ENCODE data around the gene C11orf68.
A peak's percentile ranks its signal among the peaks of the same experiment; 100 is the strongest.

Gene C11orf68

DNA sequence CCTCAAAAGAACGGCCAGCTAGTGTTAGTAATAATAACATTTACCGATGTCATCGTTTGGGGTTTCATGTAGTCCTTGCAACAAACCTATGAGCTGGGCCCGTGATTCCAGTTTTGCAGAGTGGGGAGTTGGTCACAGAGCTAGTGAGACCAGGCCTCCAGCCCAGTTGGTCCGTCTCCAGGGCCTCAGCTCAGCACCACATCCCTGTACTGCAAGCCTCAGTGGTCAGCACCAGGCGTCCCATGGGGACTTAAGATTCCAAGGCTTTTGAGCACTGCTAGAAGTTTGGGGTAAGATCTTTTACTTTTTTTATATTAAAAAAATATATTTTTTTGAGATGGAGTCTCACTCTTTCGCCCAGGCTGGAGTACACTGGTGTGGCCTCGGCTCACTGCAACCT lies 25.3 kb upstream of the C11orf68 start:
- DNase-seq, result no peak

DNA sequence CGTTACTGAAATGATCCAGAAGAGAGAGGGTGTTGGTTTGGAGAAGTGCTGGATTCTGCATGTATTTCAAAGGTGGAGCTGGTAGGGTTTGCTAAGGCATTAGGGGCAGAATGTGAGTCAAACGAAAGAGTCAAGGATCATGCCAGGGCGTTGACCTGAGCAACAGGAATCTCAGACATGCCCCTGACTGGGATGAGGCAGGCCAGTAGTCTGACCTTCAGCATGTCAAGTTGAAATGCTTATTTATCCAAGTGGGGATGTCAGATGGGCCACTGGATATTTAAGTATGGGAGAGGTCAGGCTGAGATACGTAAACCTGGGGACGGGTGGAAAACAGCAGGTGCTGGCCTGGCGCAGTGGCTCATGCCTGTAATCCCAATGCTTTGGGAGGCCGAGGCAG lies 23.7 kb upstream of the C11orf68 start:
- DNase-seq, result no peak

GRCh38 chr11:65941720-65942310 lies 23.0 kb upstream of the C11orf68 start:
- no peak for DNase-seq

GRCh38 chr11:65937766-65938165 lies 18.9 kb upstream of the C11orf68 start:
- DNase-seq, result no peak

DNA sequence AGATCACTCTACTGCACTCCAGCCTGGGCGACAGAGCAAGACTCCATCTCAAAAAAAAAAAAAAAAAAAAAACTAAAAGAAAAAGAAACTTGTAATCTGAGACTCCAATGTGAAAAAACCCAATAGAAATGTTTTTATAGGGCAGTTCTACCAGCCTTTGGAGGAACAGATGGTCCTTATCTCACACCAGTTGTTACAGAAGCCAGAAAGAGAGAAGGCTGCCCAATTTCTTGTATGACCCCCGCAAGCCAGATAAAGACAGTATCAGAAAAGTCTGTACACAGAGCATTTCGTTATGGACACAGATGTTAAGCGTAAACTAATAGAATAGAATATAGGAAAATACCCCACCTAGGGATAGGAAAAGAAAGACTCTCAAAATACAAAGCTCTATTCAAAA lies 15.2 kb upstream of the C11orf68 start:
- DNase-seq, result no peak

DNA sequence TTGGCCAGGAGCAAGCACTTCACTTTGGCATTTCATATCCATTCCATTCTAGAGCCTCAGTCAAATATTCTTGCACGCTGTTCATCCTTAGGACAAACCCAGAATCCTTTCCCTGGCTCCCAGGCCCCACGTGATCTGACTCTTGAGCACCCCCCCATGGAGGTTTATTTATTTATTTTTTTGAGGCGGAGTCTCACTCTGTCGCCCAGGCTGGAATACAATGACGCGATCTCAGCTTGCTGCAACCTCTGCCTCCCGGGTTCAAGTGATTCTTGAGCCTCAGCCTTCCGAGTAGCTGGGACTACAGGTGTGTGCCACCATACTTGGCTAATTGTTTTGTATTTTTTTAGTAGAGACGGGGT lies 13.7 kb upstream of the C11orf68 start:
- DNase-seq, result peak in 1 of 6 experiments; percentile 5

DNA sequence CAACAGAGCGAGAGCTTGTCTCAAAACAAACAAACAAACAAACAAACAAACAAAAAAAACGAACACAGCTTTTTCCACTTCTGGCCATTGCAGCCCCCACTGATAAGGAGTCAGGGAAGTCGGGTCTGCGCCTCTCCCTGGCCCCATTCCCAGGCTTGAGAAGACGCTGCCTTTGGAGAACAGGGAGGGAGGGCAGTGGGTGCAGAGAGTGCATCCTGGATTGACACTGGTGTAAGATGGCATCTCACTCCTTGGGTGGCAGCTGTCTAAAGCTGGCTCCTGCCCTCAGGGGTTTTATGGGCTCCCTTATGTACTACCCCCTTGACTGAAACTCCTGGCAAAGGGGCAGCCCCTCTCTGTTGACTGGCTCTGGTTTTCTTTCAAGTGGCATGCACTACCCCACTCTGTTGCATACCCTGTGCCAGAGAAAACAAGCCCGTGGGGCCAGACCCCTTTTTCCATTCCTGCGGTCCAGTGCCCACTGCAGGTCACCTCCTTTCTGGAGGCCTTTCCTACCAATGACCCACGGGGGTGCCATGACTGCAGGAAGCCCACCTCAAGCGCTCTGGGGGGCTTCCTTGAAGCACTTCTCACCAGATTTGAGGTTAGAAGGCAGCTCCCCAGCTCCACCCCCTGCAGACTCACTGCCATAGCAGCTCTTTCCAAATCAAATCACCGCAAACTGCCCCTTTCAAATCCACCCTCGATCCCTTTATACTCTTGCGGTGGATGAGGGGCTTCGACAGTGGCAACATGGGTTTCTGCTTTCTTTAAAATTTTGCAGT lies 13.1 kb upstream of the C11orf68 start:
- DNase-seq, result no peak

GRCh38 chr11:65928667-65929066 lies 9.8 kb upstream of the C11orf68 start:
- DNase-seq, result no peak

- DNase-seq, result peak; percentile 52 to 81 (median 76)
Measured at GRCh38 chr11:65927904-65928397, 9.1 kb upstream of the C11orf68 start.

DNA sequence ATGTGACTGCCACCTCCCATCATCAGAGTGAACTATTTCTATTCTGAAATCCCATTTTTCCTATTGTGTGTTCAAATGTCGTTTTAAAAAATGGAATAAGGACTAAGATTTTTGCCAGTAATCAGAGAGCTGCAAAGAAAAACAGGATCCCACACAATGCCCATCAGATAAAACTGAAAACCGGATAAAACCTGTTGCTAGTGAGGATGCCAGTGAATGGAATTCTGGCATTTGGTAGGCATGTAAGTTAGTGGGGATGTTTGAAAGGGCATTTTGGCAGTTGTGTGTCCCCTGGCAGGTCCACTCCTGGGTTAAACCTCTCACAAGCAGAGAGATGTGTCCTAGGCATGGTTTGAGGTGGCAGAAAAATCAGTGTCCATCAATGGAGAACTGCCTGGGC lies 6.5 kb upstream of the C11orf68 start:
- DNase-seq, result no peak

GRCh38 chr11:65922565-65922964 lies 3.7 kb upstream of the C11orf68 start:
- DNase-seq, result no peak

DNA sequence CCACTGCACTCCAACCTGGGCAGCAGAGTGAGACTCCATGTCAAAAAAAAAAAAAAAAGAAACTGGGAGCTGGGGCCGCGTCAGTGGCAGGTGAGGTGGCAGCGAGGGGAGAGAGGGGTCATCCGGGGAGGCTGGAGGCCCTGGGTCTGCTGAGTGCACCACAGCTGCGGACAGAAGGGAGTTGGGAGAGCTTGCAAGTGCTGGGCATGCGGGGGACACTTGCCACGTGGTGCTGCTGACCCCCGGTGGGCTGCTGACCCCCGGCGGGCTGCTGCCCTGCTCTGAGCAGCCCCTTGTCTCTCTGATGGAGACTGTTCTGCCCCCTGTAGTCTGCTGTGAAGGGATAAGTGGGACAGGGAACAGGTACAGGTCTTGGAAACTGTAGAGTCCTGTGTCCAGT lies 3.0 kb upstream of the C11orf68 start:
- no peak for DNase-seq

- DNase-seq, result no peak
Measured at GRCh38 chr11:65921033-65921555, 2.2 kb upstream of the C11orf68 start.

DNA sequence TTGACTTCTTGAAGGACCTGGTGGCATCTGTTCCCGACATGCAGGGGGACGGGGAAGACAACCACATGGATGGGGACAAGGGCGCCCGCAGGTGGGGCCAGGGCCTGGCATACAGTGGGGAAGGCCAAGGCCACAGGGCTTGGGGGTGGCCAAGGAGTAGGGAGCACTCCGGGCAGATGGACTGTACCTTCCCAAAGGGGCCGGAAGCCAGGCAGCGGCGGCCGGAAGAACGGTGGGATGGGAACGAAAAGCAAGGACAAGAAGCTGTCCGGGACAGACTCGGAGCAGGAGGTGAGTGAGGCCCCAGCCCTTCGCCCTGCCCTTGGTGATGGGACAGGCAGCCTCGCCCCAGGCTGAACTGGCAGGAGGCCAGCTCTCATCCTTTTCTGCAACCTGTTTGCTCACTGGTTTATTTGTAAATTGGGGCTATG lies 1.5 kb upstream of the C11orf68 start:
- no peak for DNase-seq

DNA sequence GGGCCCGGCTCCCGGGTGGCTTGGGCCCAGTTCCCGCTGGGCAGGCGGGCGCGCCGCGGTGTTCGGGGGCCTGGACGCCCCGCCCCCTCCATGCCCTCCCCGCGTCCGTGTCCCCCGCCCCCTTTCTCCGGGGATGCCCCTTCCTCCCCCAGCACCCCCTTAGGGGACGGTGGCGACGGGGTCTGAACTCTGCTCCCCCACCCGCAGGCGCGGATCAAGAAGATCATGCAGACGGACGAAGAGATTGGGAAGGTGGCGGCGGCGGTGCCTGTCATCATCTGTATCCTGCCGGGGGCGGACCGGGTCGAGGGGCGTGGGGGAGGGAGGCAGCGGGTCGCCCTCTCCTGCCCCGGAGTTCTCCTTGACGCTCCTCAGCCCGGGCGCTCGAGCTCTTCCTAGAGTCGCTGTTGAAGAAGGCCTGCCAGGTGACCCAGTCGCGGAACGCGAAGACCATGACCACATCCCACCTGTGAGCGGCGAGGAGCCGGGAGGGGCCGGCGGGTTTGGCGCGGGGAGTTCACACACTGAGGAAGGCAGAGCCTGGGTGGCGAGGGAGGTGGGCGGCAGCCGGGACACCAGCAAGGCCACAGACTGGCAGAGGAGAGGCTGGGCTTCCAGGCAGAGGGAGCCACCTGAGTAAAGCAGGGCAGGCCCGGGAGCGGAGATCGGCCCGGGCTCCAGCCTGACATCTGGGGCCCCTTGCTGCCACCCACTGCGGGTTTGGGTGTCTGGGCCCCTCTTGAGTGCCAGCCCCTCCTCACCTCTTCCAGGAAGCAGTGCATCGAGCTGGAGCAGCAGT lies 910 bp upstream of the C11orf68 start:
- peak in 3 of 6 experiments; percentile 54 to 73 (median 70) for DNase-seq

GRCh38 chr11:65919141-65919572 lies 295 bp upstream of the C11orf68 start, which contains the start of gene DRAP1:
TSS of gene DRAP1 (plus strand) at chr11:65919426. CDS start at chr11:65919502, 76 bp downstream.
- DNase-seq, result peak; percentile 96 to 99 (median 97)

DNA sequence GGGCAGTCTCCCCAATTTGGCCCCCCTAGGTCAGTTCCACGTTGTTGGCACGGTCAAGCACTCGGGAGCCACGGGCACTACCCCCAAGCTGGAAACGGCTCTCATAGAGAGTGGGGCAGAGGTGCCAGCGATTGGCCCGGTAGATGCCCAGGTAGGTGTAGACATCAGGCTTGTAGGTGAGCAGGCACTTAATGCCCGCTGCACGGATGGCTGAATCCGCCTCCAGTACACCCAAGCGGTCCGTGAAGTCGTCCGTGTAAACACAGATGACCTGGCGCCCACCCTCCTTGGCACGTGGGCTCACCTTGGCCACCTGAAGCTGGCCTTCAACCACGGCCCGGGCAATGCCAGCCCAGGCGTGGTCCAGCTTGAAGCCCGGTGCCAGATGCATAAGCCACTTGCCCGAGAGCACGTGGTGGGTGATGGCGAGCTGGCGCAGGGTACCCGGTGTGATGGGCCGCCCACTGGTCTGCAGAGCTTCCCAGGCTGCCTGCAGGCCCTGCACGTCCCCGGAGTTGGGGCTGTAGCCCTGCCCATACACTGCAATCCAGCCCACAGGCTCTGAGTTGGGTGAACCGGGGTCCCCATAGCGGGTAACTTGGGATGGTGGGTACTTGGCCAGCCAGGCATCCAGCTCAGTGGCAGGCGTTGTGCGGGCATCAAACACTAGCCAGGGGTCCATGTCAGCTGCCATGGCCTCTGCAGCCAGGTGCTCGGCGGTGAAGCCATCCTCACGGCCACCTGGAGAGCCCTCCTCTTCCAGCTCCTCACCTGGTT lies 1.2 kb downstream of the C11orf68 start:
- DNase-seq, result no peak

DNA sequence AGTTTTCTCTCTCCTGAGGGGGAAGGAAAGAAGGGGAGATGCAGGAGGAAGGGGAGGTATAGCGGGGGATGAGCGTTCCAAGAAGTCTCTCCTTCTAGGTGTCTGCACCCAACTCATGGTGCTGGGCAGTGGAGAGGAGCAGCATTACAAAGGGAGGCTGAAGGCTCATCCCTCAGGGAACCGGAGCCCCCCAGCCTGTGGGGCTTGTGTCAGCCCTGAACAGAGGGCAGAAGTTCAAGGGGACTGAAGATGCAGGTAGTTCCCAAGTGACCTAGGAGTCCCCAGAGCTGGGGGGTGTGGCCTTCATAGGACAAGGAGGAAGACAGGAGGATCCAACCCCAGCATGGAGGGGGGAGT lies 1.8 kb downstream of the C11orf68 start:
- no peak for DNase-seq

- no peak for DNase-seq
Measured at GRCh38 chr11:65916391-65916790, 2.5 kb downstream of the C11orf68 start.

- DNase-seq, result no peak
Measured at GRCh38 chr11:65915821-65916251, 3.0 kb downstream of the C11orf68 start.

DNA sequence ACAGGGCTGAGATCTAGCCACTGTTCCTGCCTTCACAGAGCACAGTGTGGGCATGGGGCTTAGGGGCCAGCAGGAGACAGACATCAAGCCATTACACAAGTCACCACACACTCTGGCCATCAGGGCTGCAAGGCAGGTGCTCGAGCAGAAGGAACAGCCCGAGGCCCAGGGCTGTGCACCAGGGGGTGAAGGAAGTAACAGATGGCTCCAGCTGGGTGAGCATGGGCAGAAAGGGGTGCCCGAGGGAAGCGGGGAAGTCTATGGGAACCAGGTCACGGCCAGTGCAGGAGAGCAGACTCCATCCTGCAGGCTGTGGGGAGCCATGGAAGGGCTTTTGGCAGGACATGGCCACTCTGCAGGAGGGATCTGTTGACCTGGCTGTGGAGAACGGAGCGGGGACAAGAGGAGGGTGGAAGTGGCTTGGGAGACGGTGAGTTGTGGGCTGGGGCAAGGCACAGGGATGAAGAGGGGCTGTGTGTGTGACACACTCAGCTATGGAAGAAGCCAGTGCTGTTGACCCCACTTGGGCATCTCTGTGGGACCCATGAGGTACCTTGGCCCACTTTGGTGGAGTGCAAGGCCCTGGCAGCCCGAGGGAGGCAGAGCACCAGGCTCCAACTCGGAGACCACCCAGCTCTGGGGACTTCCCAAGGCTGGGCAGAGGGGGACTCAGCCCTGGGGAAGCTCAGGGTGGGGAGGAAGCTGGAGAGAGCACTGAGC lies 3.6 kb downstream of the C11orf68 start:
- no peak for DNase-seq

DNA sequence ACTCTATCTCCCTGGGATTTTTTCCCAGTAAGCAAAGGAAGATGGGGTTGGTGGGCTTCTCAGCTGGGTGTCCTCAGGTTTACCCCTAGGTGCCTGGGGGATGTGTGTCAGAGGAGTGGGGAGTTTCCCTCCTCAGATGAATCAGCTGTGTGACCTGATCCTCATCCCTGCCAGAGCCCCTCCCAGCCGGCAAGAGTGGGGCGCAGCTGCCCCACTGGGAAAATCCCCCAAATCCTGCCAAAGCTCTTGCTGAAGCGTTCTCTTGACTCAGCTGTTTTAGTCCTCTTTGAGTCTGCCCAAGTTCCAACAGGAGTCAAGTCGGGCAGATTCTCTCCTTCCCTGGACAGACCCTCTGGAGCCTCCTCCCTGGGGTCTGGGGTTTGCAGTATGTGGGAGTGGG lies 6.0 kb downstream of the C11orf68 start:
- DNase-seq, result no peak

All from stimulated activated naive CD4-positive, alpha-beta T cell (primary cell).